WI38 (cell line): ENCODE data around the gene KRTAP9-3.
"Not testable (repeated sequence)": the region's sequence is repeated elsewhere in the genome, so short reads cannot be mapped to it uniquely, and the experiment has no call there.

ENCODE experiments used
- H3K4me3 ChIP-seq: 2 replicates; pipeline ENCODE4 v1.5.1; 2011; ENCODE audit warnings: low read depth, mild to moderate bottlenecking, control low read depth, low read length
- CTCF ChIP-seq: IDR thresholded peaks from 2 replicates; pipeline ENCODE4 v1.5.1; 2012; ENCODE audit warnings: low read depth, mild to moderate bottlenecking, control low read depth, low read length

The KRTAP9-3 gene

GRCh38 chr17:41256291-41256685, 24.0 kb downstream of the KRTAP9-3 start:
- no peak for TF ChIP-seq CTCF
- no peak overlapping the region for H3K4me3 ChIP-seq

GRCh38 chr17:41258406-41258805, 26.2 kb downstream of the KRTAP9-3 start:
- H3K4me3 ChIP-seq: no peak overlapping the region
- TF ChIP-seq CTCF: no peak

- no peak overlapping the region for H3K4me3 ChIP-seq
- no peak for TF ChIP-seq CTCF
These were observed 31.0 kb downstream of the KRTAP9-3 start for GRCh38 chr17:41263212-41263611.

- no peak for TF ChIP-seq CTCF
These were observed 32.4 kb downstream of the KRTAP9-3 start for GRCh38 chr17:41264599-41264998.

GRCh38 chr17:41265078-41265477, 32.8 kb downstream of the KRTAP9-3 start, which contains the start of gene KRTAP9-6:
KRTAP9-6 (plus strand) TSS chr17:41265378; CDS start chr17:41265378, 0 bp downstream.
- H3K4me3 ChIP-seq: no peak within 1 kb of the TSS

More at GRCh38 chr17:41264599-41264998, 32.4 kb downstream of the KRTAP9-3 start:
- H3K4me3 ChIP-seq: no peak overlapping the region

GRCh38 chr17:41267711-41268110, 35.5 kb downstream of the KRTAP9-3 start:
- TF ChIP-seq CTCF: no peak
- H3K4me3 ChIP-seq: no peak overlapping the region

More at GRCh38 chr17:41265078-41265477, 32.8 kb downstream of the KRTAP9-3 start, which contains the start of gene KRTAP9-6:
- no peak for TF ChIP-seq CTCF

GRCh38 chr17:41271323-41271722, 39.1 kb downstream of the KRTAP9-3 start:
- not testable (repeated sequence) for H3K4me3 ChIP-seq

- H3K4me3 ChIP-seq: no peak overlapping the region
- no peak for TF ChIP-seq CTCF
These were observed 39.6 kb downstream of the KRTAP9-3 start for GRCh38 chr17:41271858-41272257.

- not testable (repeated sequence) for H3K4me3 ChIP-seq
These were observed 43.5 kb downstream of the KRTAP9-3 start, which contains the start of gene KRTAP9-7 for GRCh38 chr17:41275648-41276190. KRTAP9-7 (plus strand) TSS chr17:41275698; CDS start chr17:41275698, 0 bp downstream.
